Kidney (tissue), 14 donors: Measurements from ENCODE around the gene IL17C. TPM values are rescaled to one million over a fixed set of nuclear protein-coding genes. Genes with fewer than 3 reads are reported as not detected.

ENCODE experiments used
- DNase-seq, 5 donors: peaks; one replicate each; pipeline ENCODE4 v3.0.0-alpha.2; 2013 to 2020
- FAIRE-seq: peaks from 2 replicates; lab custom pipeline; 2012; peaks lifted over from hg19 to GRCh38; lab: Jason Lieb, UNC
- H3K27ac ChIP-seq, 2 donors: one replicate each; pipeline ENCODE4 v1.7.0; 2013; ENCODE audit warnings: low read depth in 2 of 2, low read length in 2 of 2, inconsistent platforms in 1 of 2
- H3K27me3 ChIP-seq: one replicate; pipeline ENCODE4 v1.7.1; 2013; ENCODE audit warnings: low read length, inconsistent platforms; ENCODE audit not compliant: control insufficient read depth, insufficient read depth
- H3K36me3 ChIP-seq, 3 donors: one replicate each; pipeline versions ENCODE4 v1.7.0 to v1.7.1; 2013; ENCODE audit warnings: low read length in 3 of 3, control low read depth in 1 of 3, inconsistent platforms in 1 of 3; ENCODE audit not compliant: insufficient read depth in 3 of 3, control insufficient read depth in 2 of 3
- H3K4me1 ChIP-seq, 3 donors: one replicate each; pipeline versions ENCODE4 v1.7.0 to v1.7.1; 2013; ENCODE audit warnings: low read length in 3 of 3, inconsistent platforms in 1 of 3, low read depth in 1 of 3; ENCODE audit not compliant: control insufficient read depth in 2 of 3, insufficient read depth in 2 of 3
- H3K4me3 ChIP-seq, 3 donors: one replicate each; pipeline versions ENCODE4 v1.7.0 to v1.8.1; 2013; ENCODE audit warnings: low read length in 3 of 3, control low read depth in 1 of 3, inconsistent platforms in 1 of 3
- H3K9ac ChIP-seq, 3 donors: one replicate each; pipeline versions ENCODE4 v1.7.0 to v1.7.1; 2013; ENCODE audit warnings: low read length in 3 of 3, control low read depth in 1 of 3, inconsistent platforms in 1 of 3
- H3K9me3 ChIP-seq, 3 donors: one replicate each; pipeline versions ENCODE4 v1.7.0 to v1.7.1; 2013; ENCODE audit warnings: low read length in 3 of 3, control low read depth in 1 of 3, inconsistent platforms in 1 of 3; ENCODE audit not compliant: control insufficient read depth in 2 of 3, insufficient read depth in 1 of 3
- intact Hi-C: fragments of 100-400 bp; cut with DNase I; formaldehyde crosslinking; loops from one replicate; pipeline ENCODE4 v1.11.1; 2022
- polyA plus RNA-seq: library from polyadenylated mRNA; stranded (reverse); fragments of 350-450 nt; fragmentation: Illumina TruSeq; extraction: RNeasy Lipid Tissue Mini Kit (QIAGEN cat#74804); gene quantifications from one replicate; pipeline ENCODE4 v1.2.3, GENCODE V29; 2014; ENCODE audit warnings: low read depth, low replicate concordance; ENCODE audit not compliant: insufficient read depth
- total RNA-seq: library from RNA; stranded (reverse); fragmentation: NEBNext Ultra II Directional; extraction: Animal tissue kit (Norgen Biotek cat#: 25700); gene quantifications from one replicate; pipeline ENCODE4 v1.2.1, GENCODE V29; 2021
- TF ChIP-seq, protein P1 (sequence below): IDR thresholded peaks from 3 replicates; pipeline ENCODE4 v1.5.1; 2012; ENCODE audit warnings: mild to moderate bottlenecking, moderate library complexity, borderline replicate concordance; ENCODE audit not compliant: insufficient read depth; ENCODE audit errors: extremely low read depth
- donor health status: control.
- donor health status: control.
- donor health status: control.
- donor health status: control.
- donor health status: control.
- donor health status: DM: yes; HTN: yes; CAD: no.
- donor health status: Normal renal cell carcinoma (clear cell type).

IL17C gene
- total and polyA plus RNA-seq, 2 donors from 2014 or later, result not detected

GRCh38 chr16:88616736-88617135, 21.6 kb upstream of the IL17C start:
- no peaks in the 10 kb centered on the region for H3K27me3 ChIP-seq
- no peak overlapping the region for H3K27ac ChIP-seq
- FAIRE-seq (no peak), DNase-seq (no peak)
- intact Hi-C loops, result no loop called here
- H3K4me3 ChIP-seq, result no peak overlapping the region
- H3K36me3 ChIP-seq, result peaks cover 0 to 14% (median 11%) of the 10 kb centered on the region in 3 donors
- TF ChIP-seq, protein P1, sequence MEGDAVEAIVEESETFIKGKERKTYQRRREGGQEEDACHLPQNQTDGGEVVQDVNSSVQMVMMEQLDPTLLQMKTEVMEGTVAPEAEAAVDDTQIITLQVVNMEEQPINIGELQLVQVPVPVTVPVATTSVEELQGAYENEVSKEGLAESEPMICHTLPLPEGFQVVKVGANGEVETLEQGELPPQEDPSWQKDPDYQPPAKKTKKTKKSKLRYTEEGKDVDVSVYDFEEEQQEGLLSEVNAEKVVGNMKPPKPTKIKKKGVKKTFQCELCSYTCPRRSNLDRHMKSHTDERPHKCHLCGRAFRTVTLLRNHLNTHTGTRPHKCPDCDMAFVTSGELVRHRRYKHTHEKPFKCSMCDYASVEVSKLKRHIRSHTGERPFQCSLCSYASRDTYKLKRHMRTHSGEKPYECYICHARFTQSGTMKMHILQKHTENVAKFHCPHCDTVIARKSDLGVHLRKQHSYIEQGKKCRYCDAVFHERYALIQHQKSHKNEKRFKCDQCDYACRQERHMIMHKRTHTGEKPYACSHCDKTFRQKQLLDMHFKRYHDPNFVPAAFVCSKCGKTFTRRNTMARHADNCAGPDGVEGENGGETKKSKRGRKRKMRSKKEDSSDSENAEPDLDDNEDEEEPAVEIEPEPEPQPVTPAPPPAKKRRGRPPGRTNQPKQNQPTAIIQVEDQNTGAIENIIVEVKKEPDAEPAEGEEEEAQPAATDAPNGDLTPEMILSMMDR, result no peak
- no peak overlapping the region for H3K9ac ChIP-seq
- H3K4me1 ChIP-seq, result no peaks in the 10 kb centered on the region
- H3K9me3 ChIP-seq, result no peaks in the 10 kb centered on the region

GRCh38 chr16:88617268-88618031, 20.9 kb upstream of the IL17C start:
- no peaks in the 10 kb centered on the region for H3K9me3 ChIP-seq
- no peaks in the 10 kb centered on the region for H3K27me3 ChIP-seq
- intact Hi-C loops, result no loop called here
- H3K36me3 ChIP-seq, result peaks cover 0 to 21% (median 17%) of the 10 kb centered on the region in 3 donors
- no peaks in the 10 kb centered on the region for H3K4me1 ChIP-seq
- H3K27ac ChIP-seq, result no peak overlapping the region
- no peak overlapping the region for H3K9ac ChIP-seq
- no peak overlapping the region for H3K4me3 ChIP-seq
- DNase-seq (no peak), FAIRE-seq (no peak)
- TF ChIP-seq, protein P1, result no peak

- Histone ChIP-seq H3K27ac (no peak overlapping the region), H3K27me3 (no peaks in the 10 kb centered on the region), H3K9ac (no peak overlapping the region), H3K4me3 (no peak overlapping the region), H3K4me1 (no peaks in the 10 kb centered on the region), H3K9me3 (no peaks in the 10 kb centered on the region), H3K36me3 (peaks cover 0 to 27% (median 14%) of the 10 kb centered on the region in 3 donors)
- FAIRE-seq, result no peak
- intact Hi-C loops, result no loop called here
- DNase-seq, result no peak
- TF ChIP-seq, protein P1, result no peak
Observed at GRCh38 chr16:88618182-88618955, 20.0 kb upstream of the IL17C start.
